IMR-90 (cell line): ENCODE data around the gene FOXP1. TPM values are rescaled to one million over a fixed set of nuclear protein-coding genes. Genes with fewer than 3 reads are reported as not detected.
A peak's percentile ranks its signal among the peaks of the same experiment; 100 is the strongest.

Experiments used
- ATAC-seq: fragments of 200-7000 bp; cut with Tn5 transposase; 2 replicates; pipeline ENCODE4 v1.9.1; 2020; ENCODE audit warnings: low read depth, mild to moderate bottlenecking, moderate library complexity
- BruUV-seq: library from RNA; stranded (reverse); fragments of 400-500 nt; replicated peaks from 2 replicates; lab custom pipeline; 2021; lab: Mats Ljungman, UMichigan
- CTCF ChIA-PET: fragments of 300-600 bp; formaldehyde crosslinking; extraction: SDS; loops from one replicate; lab custom pipeline; 2021; ENCODE audit warnings: antibody characterized with exemption; lab: Yijun Ruan, JAX
- POLR2A ChIA-PET: fragments of 300-600 bp; sonication (Branson Sonifier 250); formaldehyde crosslinking; loops from one replicate; lab custom pipeline; 2022; ENCODE audit warnings: antibody characterized with exemption; ENCODE audit not compliant: unreplicated experiment; lab: Charles Lee
- DNase-seq: peaks from one replicate; pipeline ENCODE4 v3.0.0; 2013
- H2AFZ ChIP-seq: replicated peaks from 2 replicates; pipeline ENCODE3; 2013; ENCODE audit warnings: low read length, mild to moderate bottlenecking; ENCODE audit not compliant: poor library complexity
- H2AK5ac ChIP-seq: 2 replicates; pipeline ENCODE4 v1.6.1; 2013; ENCODE audit warnings: low read depth, low read length, inconsistent platforms
- H2AK9ac ChIP-seq: replicated peaks from 2 replicates; pipeline ENCODE3; 2013; ENCODE audit warnings: mild to moderate bottlenecking, low read depth, low read length, moderate library complexity; ENCODE audit not compliant: poor library complexity
- H2BK120ac ChIP-seq: 2 replicates; pipeline ENCODE4 v1.6.1; 2013; ENCODE audit warnings: low read depth, low read length, inconsistent platforms
- H2BK15ac ChIP-seq: 3 replicates; pipeline ENCODE4 v1.6.1; 2013; ENCODE audit warnings: low read depth, low read length, inconsistent platforms
- H2BK20ac ChIP-seq: 2 replicates; pipeline ENCODE4 v1.6.1; 2013; ENCODE audit warnings: low read depth, mild to moderate bottlenecking, inconsistent platforms, low read length, moderate library complexity
- H2BK5ac ChIP-seq: 2 replicates; pipeline ENCODE4 v1.6.1; 2013; ENCODE audit warnings: mild to moderate bottlenecking, low read depth, low read length, inconsistent platforms; ENCODE audit not compliant: poor library complexity, severe bottlenecking
- H3K14ac ChIP-seq: replicated peaks from 2 replicates; pipeline ENCODE4 v1.6.1; 2013; ENCODE audit warnings: low read depth, low read length, inconsistent platforms
- H3K18ac ChIP-seq: 2 replicates; pipeline ENCODE4 v1.6.1; 2013; ENCODE audit warnings: low read depth, low read length, control low read depth
- H3K23ac ChIP-seq: 2 replicates; pipeline ENCODE4 v1.6.1; 2013; ENCODE audit warnings: low read depth, low read length, inconsistent platforms
- H3K27ac ChIP-seq: 2 replicates; pipeline ENCODE4 v1.5.1; 2013; ENCODE audit warnings: mild to moderate bottlenecking, control low read depth, low read length; ENCODE audit not compliant: insufficient read depth
- H3K27me3 ChIP-seq: 2 replicates; pipeline ENCODE4 v1.6.1; 2013; ENCODE audit warnings: low read length; ENCODE audit not compliant: control insufficient read depth, insufficient read depth
- H3K36me3 ChIP-seq: 2 replicates; pipeline ENCODE4 v1.6.1; 2013; ENCODE audit warnings: low read length, mixed read lengths; ENCODE audit not compliant: control insufficient read depth, insufficient read depth
- H3K4ac ChIP-seq: 2 replicates; pipeline ENCODE4 v1.6.1; 2013; ENCODE audit warnings: low read depth, low read length, inconsistent platforms
- H3K4me1 ChIP-seq: 2 replicates; pipeline ENCODE4 v1.6.1; 2013; ENCODE audit warnings: low read length, mixed read lengths; ENCODE audit not compliant: control insufficient read depth, insufficient read depth
- H3K4me2 ChIP-seq: 2 replicates; pipeline ENCODE4 v1.6.1; 2013; ENCODE audit warnings: low read depth, mild to moderate bottlenecking, control low read depth, low read length, moderate library complexity
- H3K4me3 ChIP-seq: 2 replicates; pipeline ENCODE4 v1.5.1; 2013; ENCODE audit warnings: low read depth, mild to moderate bottlenecking, control low read depth, low read length, moderate library complexity; ENCODE audit not compliant: insufficient read depth
- H3K56ac ChIP-seq: 2 replicates; pipeline ENCODE4 v1.6.1; 2013; ENCODE audit warnings: low read length, inconsistent platforms; ENCODE audit not compliant: insufficient read depth; ENCODE audit errors: extremely low read depth
- H3K79me1 ChIP-seq, 2 experiments: 2 replicates each; pipeline ENCODE4 v1.6.1; 2013; ENCODE audit warnings: low read length in 2 of 2, inconsistent platforms in 1 of 2, low read depth in 1 of 2
- H3K9ac ChIP-seq: 2 replicates; pipeline ENCODE4 v1.6.1; 2013; ENCODE audit warnings: low read depth, low read length, control low read depth
- H3K9me1 ChIP-seq: 2 replicates; pipeline ENCODE4 v1.6.1; 2013; ENCODE audit warnings: low read length, inconsistent platforms; ENCODE audit not compliant: insufficient read depth
- H3K9me3 ChIP-seq: 2 replicates; pipeline ENCODE4 v1.6.1; 2013; ENCODE audit warnings: low read length; ENCODE audit not compliant: control insufficient read depth, insufficient read depth
- H4K20me1 ChIP-seq: 2 replicates; pipeline ENCODE4 v1.6.1; 2013; ENCODE audit warnings: low read length, inconsistent platforms; ENCODE audit not compliant: insufficient read depth
- H4K5ac ChIP-seq: 2 replicates; pipeline ENCODE4 v1.6.1; 2013; ENCODE audit warnings: mild to moderate bottlenecking, low read depth, low read length, control low read depth
- H4K8ac ChIP-seq, 2 experiments: 2 replicates each; pipeline ENCODE4 v1.6.1; 2013; ENCODE audit warnings: low read depth in 2 of 2, low read length in 2 of 2, control low read depth in 1 of 2, inconsistent platforms in 1 of 2
- H4K91ac ChIP-seq: 2 replicates; pipeline ENCODE4 v1.6.1; 2013; ENCODE audit warnings: low read depth, low read length, inconsistent platforms; ENCODE audit not compliant: insufficient read depth
- BHLHE40 ChIP-seq: fragments of 150-350 bp; IDR thresholded peaks from 2 replicates; pipeline ENCODE4 v1.6.1; 2016; ENCODE audit warnings: mild to moderate bottlenecking, low read depth, low read length
- CHD1 ChIP-seq: IDR thresholded peaks from 2 replicates; pipeline ENCODE4 v1.6.1; 2012; ENCODE audit warnings: low read depth, low read length, improper control_type of control experiment
- MAFK ChIP-seq: IDR thresholded peaks from 2 replicates; pipeline ENCODE4 v1.6.1; 2012; ENCODE audit warnings: low read depth, low read length, improper control_type of control experiment
- NFE2L2 ChIP-seq: fragments of 150-350 bp; IDR thresholded peaks from 2 replicates; pipeline ENCODE4 v1.6.1; 2016; ENCODE audit warnings: low read depth, mild to moderate bottlenecking, low read length
- RFX5 ChIP-seq: IDR thresholded peaks from 2 replicates; pipeline ENCODE4 v1.8.0; 2012; ENCODE audit warnings: low read depth, mild to moderate bottlenecking, low read length, moderate library complexity
- WGBS, 2 experiments: methylation state at CpG; one replicate each; pipeline versions ENCODE4 v1.1.5 to v1.1.7; 2013; ENCODE audit warnings: missing lambda C conversion rate in 2 of 2; ENCODE audit not compliant: insufficient read length in 1 of 2; ENCODE audit errors: extremely low coverage in 2 of 2; 5-methylcytosine and 5-hydroxymethylcytosine counted together
- dilution Hi-C: fragments of 300-500 bp; cut with HindIII; formaldehyde crosslinking; loops from one replicate; pipeline ENCODE4 v1.14.3; 2018; ENCODE audit warnings: low sequenced_read_pairs; ENCODE audit not compliant: unreplicated experiment
- in situ Hi-C: fragments of 300-500 bp; cut with MboI; formaldehyde crosslinking; loops from 3 replicates; pipeline ENCODE4 v1.14.3; 2019; ENCODE audit warnings: low sequenced_read_pairs, inconsistent platforms, mixed read lengths
- intact Hi-C: fragments of 100-400 bp; cut with micrococcal nuclease; formaldehyde crosslinking; loops from 2 replicates; pipeline ENCODE4 v1.10.0; 2022
- polyA plus RNA-seq, 3 experiments: library from polyadenylated mRNA; depleted of rRNA; stranded (reverse); fragments of >200 nt; gene quantifications; 2 replicates each; pipeline ENCODE4 v1.2.3, GENCODE V29; 2012; ENCODE audit warnings: low replicate concordance in 1 of 3
- total RNA-seq: library from RNA; depleted of rRNA; stranded (reverse); fragments of >200 nt; gene quantifications from 2 replicates; pipeline ENCODE4 v1.2.3, GENCODE V29; 2012

The FOXP1 gene
- total and polyA plus RNA-seq, 2 of the 4 experiments (the other 2 are of a cell fraction) = 37.0 to 132 TPM

GRCh38 chr3:71444861-71445259 is 138.7 kb downstream of the FOXP1 start:
- ChIA-PET CTCF (no interaction called here), POLR2A (no interaction called here)
- TF ChIP-seq MAFK (no peak), BHLHE40 (no peak), NFE2L2 (no peak), RFX5 (no peak), CHD1 (no peak)
- Histone ChIP-seq H4K20me1 (no peaks in the 10 kb centered on the region), H3K4ac (peak overlapping the region; percentile 71), H3K4me2 (no peak overlapping the region), H4K8ac (peak overlapping the region; percentile 80 to 85), H2AK9ac (no peak overlapping the region), H3K18ac (peak overlapping the region; percentile 54), H2AK5ac (peak overlapping the region; percentile 79), H2AFZ (peak overlapping the region; percentile 75), H3K23ac (peak overlapping the region; percentile 84), H2BK5ac (peak overlapping the region; percentile 37), H3K9ac (no peak overlapping the region), H3K14ac (peak overlapping the region; percentile 35), H3K36me3 (no peaks in the 10 kb centered on the region), H4K5ac (peak overlapping the region; percentile 27; the same call in 1 of the 2 replicates), H3K27ac (peak overlapping the region; percentile 20), H2BK20ac (peak overlapping the region; percentile 86), H4K91ac (peak overlapping the region; percentile 84), H3K27me3 (no peaks in the 10 kb centered on the region), H3K56ac (peak overlapping the region; percentile 33; the same call in 1 of the 2 replicates), H3K4me3 (no peak overlapping the region), H2BK120ac (peak overlapping the region; percentile 89), H3K9me3 (no peaks in the 10 kb centered on the region), H3K4me1 (peaks cover 35% of the 10 kb centered on the region), H3K9me1 (peaks cover 31% of the 10 kb centered on the region), H3K79me1 (peaks cover 16 to 70% of the 10 kb centered on the region in 2 experiments), H2BK15ac (peak overlapping the region; percentile 97; the same call in 2 of the 3 replicates)
- dilution Hi-C loops = no loop called here
- ATAC-seq (no peak), DNase-seq (no peak)
- no TSS peak for BruUV-seq
- in situ Hi-C loops = no loop called here
- WGBS, 2 experiments = no CpG with 5 or more reads among the region's 4 CpGs
- intact Hi-C loops = no loop called here
